ENCODE results near the gene RCAN2.

The RCAN2 gene

GRCh38 chr6:46501136-46502089 lies 10.2 kb upstream of the RCAN2 start:
- DNase-seq (ENCODE audit: low read depth) = peak; percentile 2

DNA sequence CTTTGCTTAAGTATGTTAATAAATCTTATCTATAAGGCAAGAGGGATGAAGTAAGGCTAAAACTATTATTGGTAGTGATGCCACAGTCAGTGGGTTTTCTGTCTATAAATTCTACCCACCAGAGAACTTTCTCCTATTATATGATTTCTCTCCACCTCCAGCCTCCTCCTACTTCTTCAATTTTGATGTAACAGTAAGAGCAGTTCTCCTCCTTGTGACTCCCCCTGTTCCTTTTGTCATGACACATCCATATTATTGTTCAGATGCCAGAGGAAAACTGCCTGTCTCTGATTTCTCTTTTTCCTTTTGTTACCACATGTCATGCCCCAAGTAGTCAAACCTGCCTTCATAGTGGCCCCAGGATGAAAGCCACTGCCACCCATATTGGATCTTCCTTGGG lies 9.1 kb upstream of the RCAN2 start:
- no peak for DNase-seq (ENCODE audit: low read depth)
- TF ChIP-seq, protein P1, sequence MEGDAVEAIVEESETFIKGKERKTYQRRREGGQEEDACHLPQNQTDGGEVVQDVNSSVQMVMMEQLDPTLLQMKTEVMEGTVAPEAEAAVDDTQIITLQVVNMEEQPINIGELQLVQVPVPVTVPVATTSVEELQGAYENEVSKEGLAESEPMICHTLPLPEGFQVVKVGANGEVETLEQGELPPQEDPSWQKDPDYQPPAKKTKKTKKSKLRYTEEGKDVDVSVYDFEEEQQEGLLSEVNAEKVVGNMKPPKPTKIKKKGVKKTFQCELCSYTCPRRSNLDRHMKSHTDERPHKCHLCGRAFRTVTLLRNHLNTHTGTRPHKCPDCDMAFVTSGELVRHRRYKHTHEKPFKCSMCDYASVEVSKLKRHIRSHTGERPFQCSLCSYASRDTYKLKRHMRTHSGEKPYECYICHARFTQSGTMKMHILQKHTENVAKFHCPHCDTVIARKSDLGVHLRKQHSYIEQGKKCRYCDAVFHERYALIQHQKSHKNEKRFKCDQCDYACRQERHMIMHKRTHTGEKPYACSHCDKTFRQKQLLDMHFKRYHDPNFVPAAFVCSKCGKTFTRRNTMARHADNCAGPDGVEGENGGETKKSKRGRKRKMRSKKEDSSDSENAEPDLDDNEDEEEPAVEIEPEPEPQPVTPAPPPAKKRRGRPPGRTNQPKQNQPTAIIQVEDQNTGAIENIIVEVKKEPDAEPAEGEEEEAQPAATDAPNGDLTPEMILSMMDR (IDR thresholded peaks at IDR 0.05; ENCODE audit: control insufficient read depth, insufficient read depth, low read depth, low read length, missing control alignments) = no peak

More at GRCh38 chr6:46501136-46502089, 10.2 kb upstream of the RCAN2 start:
- no peak overlapping the region for H3K4me3 ChIP-seq (ENCODE audit: control insufficient read depth, low read depth, low read length)
- TF ChIP-seq, protein P1 (IDR thresholded peaks at IDR 0.05; ENCODE audit: control insufficient read depth, insufficient read depth, low read depth, low read length, missing control alignments) = no peak

DNA sequence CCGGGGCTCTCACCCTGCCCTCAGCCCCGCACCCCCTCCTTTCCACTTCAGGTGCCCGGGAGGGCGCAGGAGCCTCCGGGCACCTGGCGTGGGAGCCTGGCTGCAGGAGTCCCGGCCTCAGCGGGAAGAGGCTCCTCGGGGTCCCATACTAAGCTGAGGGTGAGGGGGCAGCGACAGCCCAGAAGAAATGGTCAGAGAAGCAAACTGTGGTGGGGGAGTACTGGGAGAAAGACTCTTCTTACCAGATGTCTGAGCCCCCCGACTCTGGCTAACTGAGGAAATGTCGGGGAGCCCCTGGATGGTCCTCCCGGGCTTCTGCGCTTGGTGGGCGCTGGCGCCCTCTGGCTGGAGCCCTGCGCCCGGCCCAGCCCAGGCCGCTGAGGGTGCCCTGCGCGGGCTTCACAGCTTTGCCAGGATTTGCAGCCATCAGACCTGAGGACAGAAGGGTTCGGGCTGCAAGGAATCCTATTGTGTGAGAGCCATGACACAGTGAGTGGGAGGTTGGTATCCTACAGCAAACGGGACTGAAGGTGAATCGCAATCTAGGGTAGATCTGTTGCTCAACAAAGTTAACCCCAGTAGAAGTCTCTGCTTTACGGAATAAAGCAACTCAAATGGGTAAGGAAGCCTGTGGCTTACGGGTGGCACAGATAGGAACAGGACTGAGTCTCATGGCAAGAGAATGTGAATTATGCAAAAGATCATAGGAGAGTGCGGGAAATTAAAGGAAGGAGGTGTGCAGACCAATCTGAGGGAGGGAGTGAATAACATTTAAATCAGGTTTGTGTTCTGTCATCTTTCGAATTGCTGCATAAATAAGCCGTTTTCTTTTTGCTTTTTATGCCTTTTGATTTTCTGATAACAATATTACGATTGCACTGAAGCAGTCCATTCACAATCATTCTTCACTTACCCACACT lies 639 bp upstream of the RCAN2 start:
- TF ChIP-seq, protein P1 (IDR thresholded peaks at IDR 0.05; ENCODE audit: control insufficient read depth, insufficient read depth, low read depth, low read length, missing control alignments) = peak; percentile 80
- DNase-seq (ENCODE audit: low read depth) = no peak
- H3K4me3 ChIP-seq (ENCODE audit: control insufficient read depth, low read depth, low read length) = peak overlapping the region; percentile 62

More for the DNA sequence above, 9.1 kb upstream of the RCAN2 start:
- H3K4me3 ChIP-seq (ENCODE audit: control insufficient read depth, low read depth, low read length) = no peak overlapping the region

DNA sequence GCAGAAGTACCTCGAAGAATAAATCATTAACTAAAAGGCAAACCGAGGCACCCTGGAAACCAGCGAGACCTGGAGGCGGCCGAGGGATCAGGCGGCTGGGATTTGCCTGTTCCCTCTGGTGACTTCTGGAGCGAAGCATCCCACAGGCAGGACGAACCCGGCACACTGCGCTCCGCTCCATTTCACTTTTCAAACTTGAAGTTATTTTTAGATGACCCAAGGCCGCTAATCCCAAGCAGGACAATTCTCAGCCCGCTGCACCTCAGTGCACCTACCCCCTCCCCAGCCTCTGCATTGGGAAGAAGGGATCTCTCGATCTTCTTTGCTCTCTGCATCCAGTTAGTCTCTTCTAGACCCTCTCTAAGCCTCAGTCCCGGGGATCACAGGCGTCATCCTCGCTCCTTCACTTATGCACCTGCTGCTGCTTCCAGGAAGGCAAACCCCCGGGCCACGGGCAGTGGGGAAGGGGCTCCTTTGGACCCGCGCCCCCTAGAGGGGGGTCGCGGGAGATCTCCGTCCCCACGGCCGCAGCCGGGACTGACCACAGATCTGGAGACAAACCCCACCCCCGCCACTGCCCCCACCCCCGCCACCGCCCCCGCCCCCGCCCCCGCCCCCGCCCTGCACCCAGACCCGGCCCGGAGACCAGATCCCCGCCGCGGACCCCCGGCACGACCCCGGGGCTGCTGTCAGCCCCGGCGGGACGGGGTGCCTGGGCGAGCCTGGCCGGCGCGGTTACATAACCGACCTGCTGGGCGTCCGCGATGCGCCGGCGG lies 636 bp downstream of the RCAN2 start:
- no peak for DNase-seq (ENCODE audit: low read depth)
- TF ChIP-seq, protein P1 (IDR thresholded peaks at IDR 0.05; ENCODE audit: control insufficient read depth, insufficient read depth, low read depth, low read length, missing control alignments) = peak; percentile 40
- H3K4me3 ChIP-seq (ENCODE audit: control insufficient read depth, low read depth, low read length) = peak overlapping the region; percentile 62

DNA sequence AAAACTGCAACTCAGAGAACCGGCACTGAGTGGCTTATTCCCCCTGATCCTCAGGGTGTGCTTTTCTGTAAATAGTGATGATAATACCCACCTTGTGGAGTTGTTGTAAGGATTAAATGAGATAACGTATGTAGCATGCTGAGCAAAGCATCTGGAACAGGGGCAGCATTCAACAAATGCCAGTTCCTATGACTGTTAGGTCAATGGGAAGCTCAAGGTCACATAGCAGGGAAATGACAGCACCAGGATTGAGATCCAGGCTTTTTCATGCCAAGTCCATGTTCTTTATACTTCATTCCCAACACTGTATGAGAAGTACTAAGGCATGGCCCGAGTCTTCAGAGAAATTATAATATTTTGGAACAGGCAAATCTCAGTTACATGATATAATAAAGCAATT lies 5.1 kb downstream of the RCAN2 start:
- TF ChIP-seq, protein P1 (IDR thresholded peaks at IDR 0.05; ENCODE audit: control insufficient read depth, insufficient read depth, low read depth, low read length, missing control alignments) = no peak
- H3K4me3 ChIP-seq (ENCODE audit: control insufficient read depth, low read depth, low read length) = no peak overlapping the region
- DNase-seq (ENCODE audit: low read depth) = no peak
